ENCODE data around the gene CHRNG.

CHRNG gene, protein sequence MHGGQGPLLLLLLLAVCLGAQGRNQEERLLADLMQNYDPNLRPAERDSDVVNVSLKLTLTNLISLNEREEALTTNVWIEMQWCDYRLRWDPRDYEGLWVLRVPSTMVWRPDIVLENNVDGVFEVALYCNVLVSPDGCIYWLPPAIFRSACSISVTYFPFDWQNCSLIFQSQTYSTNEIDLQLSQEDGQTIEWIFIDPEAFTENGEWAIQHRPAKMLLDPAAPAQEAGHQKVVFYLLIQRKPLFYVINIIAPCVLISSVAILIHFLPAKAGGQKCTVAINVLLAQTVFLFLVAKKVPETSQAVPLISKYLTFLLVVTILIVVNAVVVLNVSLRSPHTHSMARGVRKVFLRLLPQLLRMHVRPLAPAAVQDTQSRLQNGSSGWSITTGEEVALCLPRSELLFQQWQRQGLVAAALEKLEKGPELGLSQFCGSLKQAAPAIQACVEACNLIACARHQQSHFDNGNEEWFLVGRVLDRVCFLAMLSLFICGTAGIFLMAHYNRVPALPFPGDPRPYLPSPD

DNA sequence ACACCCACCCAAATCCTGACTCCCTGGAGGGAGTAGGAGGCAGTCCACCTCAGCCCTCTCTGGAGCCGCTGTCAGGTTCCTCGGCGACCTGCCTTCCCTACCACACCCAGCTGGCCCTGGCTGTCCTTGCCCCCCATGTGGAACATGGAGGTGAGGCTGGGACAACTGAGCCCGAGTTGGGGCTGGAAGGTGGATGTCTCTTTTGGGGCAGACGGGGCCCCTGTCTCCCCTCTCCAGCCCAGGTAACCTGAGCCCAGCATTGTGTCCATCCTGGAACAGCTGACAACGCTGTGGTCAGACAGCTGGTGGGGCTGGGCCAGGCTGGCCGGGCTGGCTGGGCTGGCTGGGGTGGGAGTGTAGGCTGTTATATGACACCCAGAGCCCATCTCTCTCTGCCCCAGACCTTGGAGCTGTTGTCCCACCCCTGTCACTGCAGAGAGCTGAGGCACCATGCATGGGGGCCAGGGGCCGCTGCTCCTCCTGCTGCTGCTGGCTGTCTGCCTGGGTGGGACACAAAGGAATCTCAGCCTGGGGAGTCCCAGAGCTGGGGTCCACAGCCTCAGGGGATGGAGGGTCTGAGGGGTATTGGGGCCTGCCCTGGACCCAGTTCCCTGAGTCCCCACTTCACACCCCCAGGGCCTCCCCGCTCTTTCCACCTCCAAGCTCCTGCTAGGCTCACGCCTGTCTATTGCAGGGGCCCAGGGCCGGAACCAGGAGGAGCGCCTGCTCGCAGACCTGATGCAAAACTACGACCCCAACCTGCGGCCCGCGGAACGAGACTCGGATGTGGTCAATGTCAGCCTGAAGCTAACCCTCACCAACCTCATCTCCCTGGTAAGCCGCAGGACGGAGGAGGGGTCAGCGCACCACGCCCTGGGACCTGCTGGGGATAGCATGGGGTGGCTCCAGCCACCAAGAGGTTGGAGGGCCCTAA lies at the start of gene CHRNG:
CHRNG (plus strand) TSS at position 395 of the 934 bp plus-strand sequence; CDS start at position 451, 56 bp downstream.
- Histone ChIP-seq H3K4me1 (ENCODE audit: control insufficient read depth, insufficient read depth, low read length) (peaks cover 9% of the 10 kb centered on the region; the same call in 1 of the 2 replicates), H3K27ac (ENCODE audit: low read depth, low read length) (no peak within 1 kb of the TSS), H3K27me3 (ENCODE audit: control insufficient read depth, insufficient read depth, low read length) (no peaks in the 10 kb centered on the region), H3K9ac (ENCODE audit: low read depth, low read length) (no peak within 1 kb of the TSS), H3K9me3 (ENCODE audit: control insufficient read depth, insufficient read depth, low read length) (no peaks in the 10 kb centered on the region), H3K4me3 (ENCODE audit: low read depth, low read length) (no peak within 1 kb of the TSS), H3K36me3 (ENCODE audit: control insufficient read depth, insufficient read depth, low read length) (no peaks in the 10 kb centered on the region)

DNA sequence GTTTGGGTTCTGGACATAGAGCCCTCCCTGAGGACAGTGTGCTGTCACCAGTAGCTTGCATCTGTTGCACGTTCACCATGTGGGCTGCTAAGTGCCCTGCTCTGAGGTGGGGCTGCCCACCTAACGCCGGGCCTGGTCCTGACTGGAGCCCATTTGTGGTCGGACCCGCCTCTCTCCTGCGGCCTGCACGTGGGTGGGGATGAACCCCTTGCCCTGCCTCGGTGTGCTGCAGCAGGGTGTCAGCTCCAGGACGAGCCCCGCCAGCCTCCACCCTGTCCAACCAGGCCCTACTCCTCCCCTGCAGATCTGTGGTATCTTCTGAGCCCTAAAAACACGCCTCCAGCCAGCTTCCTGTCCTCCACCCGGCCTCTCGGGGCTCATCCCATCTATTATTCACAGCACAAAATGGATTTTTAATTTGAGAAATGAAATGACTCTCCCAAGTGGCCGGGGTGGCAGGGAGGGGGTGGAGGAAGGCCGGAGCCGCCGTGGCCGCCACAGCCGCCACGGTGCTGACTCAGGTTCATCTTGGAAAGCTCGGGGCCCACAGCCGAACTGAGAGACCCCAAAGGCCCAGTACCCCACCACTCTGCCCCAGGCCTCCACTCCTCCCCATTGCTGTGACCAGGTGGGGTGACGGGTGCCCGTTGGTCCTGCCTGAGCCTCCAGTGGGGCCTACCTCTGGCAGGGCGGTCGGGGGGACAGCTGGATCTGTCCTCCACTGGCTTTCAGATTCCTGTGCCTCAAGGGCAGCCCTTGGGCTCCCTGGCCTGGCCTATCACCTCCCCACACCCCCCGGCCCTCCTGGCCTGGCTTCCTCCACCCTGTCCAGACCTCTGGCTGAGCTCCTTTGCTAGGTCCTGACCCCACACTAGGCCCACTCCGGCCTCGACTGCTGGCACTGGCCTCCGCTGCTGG lies 49.0 kb upstream of the CHRNG start:
- Histone ChIP-seq H3K27me3 (ENCODE audit: control insufficient read depth, insufficient read depth, low read length) (peaks cover 49% of the 10 kb centered on the region), H3K9me3 (ENCODE audit: control insufficient read depth, insufficient read depth, low read length) (no peaks in the 10 kb centered on the region), H3K4me3 (ENCODE audit: low read depth, low read length) (no peak overlapping the region), H3K9ac (ENCODE audit: low read depth, low read length) (no peak overlapping the region), H3K36me3 (ENCODE audit: control insufficient read depth, insufficient read depth, low read length) (no peaks in the 10 kb centered on the region), H3K27ac (ENCODE audit: low read depth, low read length) (no peak overlapping the region), H3K4me1 (ENCODE audit: control insufficient read depth, insufficient read depth, low read length) (peaks cover 26% of the 10 kb centered on the region)

DNA sequence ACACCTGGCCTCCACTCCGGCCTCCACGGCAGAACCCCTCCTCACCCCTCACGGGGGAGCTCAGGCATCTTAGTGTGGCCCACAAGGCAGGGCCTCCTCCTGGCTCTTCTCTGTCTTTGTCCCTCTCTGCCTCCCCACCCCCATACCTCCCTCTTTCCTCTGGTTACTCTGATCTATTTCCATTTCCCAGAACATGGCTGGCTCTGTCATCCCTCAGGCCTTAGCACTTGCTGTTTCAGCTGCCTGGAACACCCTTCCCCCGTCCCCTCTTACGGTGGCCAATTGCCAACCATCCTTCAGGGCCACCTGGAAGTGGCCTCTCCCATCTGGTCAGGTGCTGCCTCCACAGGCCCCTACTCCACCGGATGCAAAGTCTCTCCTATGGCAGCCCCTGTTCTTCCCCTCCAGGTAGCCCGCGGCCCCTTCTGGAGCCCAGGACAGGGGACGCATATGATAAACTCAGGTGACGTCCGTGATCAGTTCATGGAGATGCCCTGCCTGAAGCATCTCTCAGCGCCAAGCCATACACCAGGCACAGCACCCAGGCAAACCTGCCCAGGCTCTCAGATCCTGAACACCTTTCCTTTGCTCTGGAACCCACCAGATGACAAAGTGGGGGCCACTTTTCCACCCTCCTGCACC lies 48.2 kb upstream of the CHRNG start:
- no peaks in the 10 kb centered on the region for H3K9me3 ChIP-seq (ENCODE audit: control insufficient read depth, insufficient read depth, low read length)
- H3K27me3 ChIP-seq (ENCODE audit: control insufficient read depth, insufficient read depth, low read length): peaks cover 41% of the 10 kb centered on the region
- no peaks in the 10 kb centered on the region for H3K36me3 ChIP-seq (ENCODE audit: control insufficient read depth, insufficient read depth, low read length)
- no peak overlapping the region for H3K4me3 ChIP-seq (ENCODE audit: low read depth, low read length)
- no peak overlapping the region for H3K27ac ChIP-seq (ENCODE audit: low read depth, low read length)
- peaks cover 26% of the 10 kb centered on the region for H3K4me1 ChIP-seq (ENCODE audit: control insufficient read depth, insufficient read depth, low read length)
- H3K9ac ChIP-seq (ENCODE audit: low read depth, low read length): no peak overlapping the region

DNA sequence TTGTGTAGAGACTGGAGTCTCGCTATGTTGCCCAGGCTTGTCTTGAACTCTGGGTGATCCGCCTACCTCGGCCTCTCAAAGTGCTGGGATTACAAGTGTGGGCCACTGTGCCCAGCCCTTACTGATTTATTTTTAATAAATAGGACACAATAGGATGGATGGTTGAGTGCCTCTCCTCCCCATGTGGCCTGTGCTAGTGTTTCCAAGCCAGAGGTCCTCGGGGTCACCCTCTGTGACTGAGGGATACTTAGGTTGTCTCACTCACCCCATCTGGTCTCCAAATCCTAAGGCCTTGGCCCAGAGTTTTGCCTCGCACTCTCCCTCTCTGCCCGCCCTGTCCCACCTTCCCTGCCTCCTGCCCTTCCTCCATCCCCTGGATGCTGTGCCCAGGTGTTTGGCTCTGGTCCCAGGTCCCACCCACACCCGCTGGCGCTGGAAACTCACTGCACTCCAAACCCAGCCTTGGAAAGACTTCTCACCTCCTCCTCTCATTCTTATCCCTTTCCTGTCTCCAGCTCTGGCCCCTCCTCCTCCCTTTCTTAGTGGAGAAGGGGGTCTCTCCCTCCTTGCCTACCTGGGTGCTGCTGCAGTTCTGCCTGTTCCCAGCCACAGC lies 47.1 kb upstream of the CHRNG start:
- peaks cover 26% of the 10 kb centered on the region for H3K4me1 ChIP-seq (ENCODE audit: control insufficient read depth, insufficient read depth, low read length)
- H3K27me3 ChIP-seq (ENCODE audit: control insufficient read depth, insufficient read depth, low read length): peaks cover 30% of the 10 kb centered on the region

DNA sequence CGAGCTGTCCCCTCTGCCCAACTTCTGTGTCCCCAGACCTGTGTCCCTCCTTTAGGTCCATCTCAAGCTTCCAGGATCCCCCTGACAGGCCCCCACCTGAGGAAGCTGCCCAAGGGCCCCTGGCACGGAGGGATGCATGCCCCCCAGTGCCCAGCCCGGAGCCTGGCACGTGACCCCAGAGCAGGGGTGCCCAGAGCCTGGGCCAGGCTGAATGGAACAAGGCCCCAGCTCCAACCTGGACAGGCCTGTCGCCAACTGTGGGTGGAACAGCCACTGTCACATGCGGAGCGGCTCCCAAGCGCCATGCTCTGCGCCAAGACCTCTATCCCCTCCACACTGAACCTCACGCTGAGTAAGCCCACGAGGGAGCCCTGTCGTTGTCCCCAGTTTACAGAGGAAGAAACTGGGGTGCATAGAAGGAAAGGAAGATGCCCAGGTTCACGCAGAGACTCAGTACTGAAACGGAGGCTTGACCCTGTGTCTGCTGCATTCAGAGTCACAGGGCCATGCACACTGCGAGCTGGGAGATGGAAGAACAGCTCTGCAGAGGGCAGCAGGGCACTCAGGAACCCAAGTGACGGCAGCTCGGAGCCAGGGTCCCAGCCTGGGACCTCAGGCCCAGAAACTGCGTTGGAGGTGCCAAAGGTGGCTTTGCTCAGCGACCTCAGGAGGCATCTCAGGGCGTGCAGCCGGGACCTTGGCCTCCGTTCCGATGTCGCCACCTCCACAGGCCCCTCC lies 46.4 kb upstream of the CHRNG start:
- H3K4me3 ChIP-seq (ENCODE audit: low read depth, low read length): no peak overlapping the region
- no peaks in the 10 kb centered on the region for H3K36me3 ChIP-seq (ENCODE audit: control insufficient read depth, insufficient read depth, low read length)
- no peaks in the 10 kb centered on the region for H3K9me3 ChIP-seq (ENCODE audit: control insufficient read depth, insufficient read depth, low read length)
- H3K27me3 ChIP-seq (ENCODE audit: control insufficient read depth, insufficient read depth, low read length): peaks cover 23% of the 10 kb centered on the region
- H3K4me1 ChIP-seq (ENCODE audit: control insufficient read depth, insufficient read depth, low read length): peaks cover 24% of the 10 kb centered on the region
- no peak overlapping the region for H3K9ac ChIP-seq (ENCODE audit: low read depth, low read length)
- H3K27ac ChIP-seq (ENCODE audit: low read depth, low read length): no peak overlapping the region

More for the DNA sequence above, 47.1 kb upstream of the CHRNG start:
- Histone ChIP-seq H3K27ac (ENCODE audit: low read depth, low read length) (no peak overlapping the region), H3K4me3 (ENCODE audit: low read depth, low read length) (no peak overlapping the region), H3K36me3 (ENCODE audit: control insufficient read depth, insufficient read depth, low read length) (no peaks in the 10 kb centered on the region), H3K9ac (ENCODE audit: low read depth, low read length) (no peak overlapping the region), H3K9me3 (ENCODE audit: control insufficient read depth, insufficient read depth, low read length) (no peaks in the 10 kb centered on the region)

DNA sequence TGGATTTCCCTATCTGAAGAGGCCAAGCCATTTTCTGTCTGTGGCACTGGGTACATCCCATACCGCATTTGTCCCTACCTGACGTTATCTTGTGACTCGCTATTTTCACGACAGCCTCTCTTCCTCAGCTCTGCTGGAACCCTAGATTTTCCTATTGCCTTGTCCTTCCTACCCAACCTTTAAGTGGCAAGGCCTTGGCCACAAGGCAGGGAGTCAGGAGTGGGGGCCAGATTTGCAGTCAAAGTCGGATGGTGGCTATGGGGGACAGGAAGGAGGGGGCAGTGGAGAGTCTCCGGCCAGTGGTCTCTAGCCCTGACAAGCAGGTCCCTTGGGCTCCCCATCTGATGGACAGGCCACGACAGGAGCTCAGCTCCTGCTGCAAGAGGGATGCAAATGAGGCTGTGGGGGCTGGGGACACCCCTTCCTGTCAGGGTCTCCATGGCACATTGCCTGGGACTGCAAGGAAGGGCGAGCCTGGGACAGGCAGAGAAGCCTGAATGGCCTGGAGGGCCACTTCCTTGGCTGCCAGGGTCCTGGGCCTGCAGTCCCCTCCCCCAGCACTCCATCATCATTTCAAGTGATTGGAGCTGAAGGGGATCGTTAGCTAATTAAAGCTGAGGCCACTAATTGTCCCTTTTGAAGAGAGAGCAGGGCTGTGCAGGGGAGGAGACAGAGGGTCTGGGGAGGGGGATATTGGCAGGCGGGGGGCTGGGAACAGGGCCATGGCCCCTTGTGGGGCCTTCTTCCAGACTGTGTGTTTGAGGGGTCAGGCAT lies 45.6 kb upstream of the CHRNG start:
- H3K4me3 ChIP-seq (ENCODE audit: low read depth, low read length): no peak overlapping the region
- H3K27me3 ChIP-seq (ENCODE audit: control insufficient read depth, insufficient read depth, low read length): peaks cover 16% of the 10 kb centered on the region
- H3K36me3 ChIP-seq (ENCODE audit: control insufficient read depth, insufficient read depth, low read length): no peaks in the 10 kb centered on the region
- peaks cover 17% of the 10 kb centered on the region for H3K4me1 ChIP-seq (ENCODE audit: control insufficient read depth, insufficient read depth, low read length)
- no peak overlapping the region for H3K9ac ChIP-seq (ENCODE audit: low read depth, low read length)
- H3K9me3 ChIP-seq (ENCODE audit: control insufficient read depth, insufficient read depth, low read length): no peaks in the 10 kb centered on the region
- H3K27ac ChIP-seq (ENCODE audit: low read depth, low read length): no peak overlapping the region

DNA sequence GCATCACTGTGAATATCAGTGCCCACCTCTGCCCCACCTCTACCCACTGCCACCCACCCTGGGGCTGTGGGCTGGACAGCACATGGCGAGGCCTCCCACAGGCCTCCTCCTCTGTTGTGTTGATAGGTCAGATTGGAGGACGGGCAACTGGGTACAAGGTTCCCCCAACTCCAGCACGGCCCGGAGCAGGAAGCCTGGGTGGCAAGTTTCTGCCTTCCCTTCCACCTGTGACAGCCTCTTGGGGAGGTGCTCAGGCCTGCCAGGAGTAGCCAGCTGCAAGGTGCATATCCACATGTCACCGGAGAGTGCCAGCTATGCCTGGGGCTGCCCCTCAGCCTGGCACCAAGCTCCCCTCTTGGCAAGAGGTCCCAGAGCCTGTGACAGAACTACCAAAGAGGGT lies 45.0 kb upstream of the CHRNG start:
- Histone ChIP-seq H3K9ac (ENCODE audit: low read depth, low read length) (no peak overlapping the region), H3K27me3 (ENCODE audit: control insufficient read depth, insufficient read depth, low read length) (peaks cover 9% of the 10 kb centered on the region), H3K4me1 (ENCODE audit: control insufficient read depth, insufficient read depth, low read length) (peaks cover 11% of the 10 kb centered on the region), H3K27ac (ENCODE audit: low read depth, low read length) (no peak overlapping the region), H3K4me3 (ENCODE audit: low read depth, low read length) (no peak overlapping the region), H3K36me3 (ENCODE audit: control insufficient read depth, insufficient read depth, low read length) (no peaks in the 10 kb centered on the region), H3K9me3 (ENCODE audit: control insufficient read depth, insufficient read depth, low read length) (no peaks in the 10 kb centered on the region)

DNA sequence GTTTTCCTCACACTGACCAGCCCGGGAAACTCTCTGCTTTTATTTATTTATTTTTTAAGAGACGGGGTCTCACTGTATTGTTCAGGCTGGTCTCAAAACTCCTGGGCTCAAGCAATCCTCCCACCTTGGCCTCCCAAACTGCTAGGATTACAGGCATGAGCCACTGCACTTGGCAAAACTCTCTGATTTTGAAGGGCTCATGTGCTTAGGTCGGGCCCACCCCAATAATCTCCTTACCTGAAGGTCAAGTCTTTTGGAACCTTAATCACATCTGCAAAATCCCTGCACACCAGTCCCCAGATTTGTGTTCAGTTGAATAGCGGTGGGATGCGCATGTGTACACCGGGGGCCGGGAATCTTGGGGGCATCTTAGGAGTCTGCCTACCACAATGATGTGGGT lies 44.2 kb upstream of the CHRNG start:
- Histone ChIP-seq H3K27me3 (ENCODE audit: control insufficient read depth, insufficient read depth, low read length) (peaks cover 2% of the 10 kb centered on the region; the same call in 1 of the 2 replicates), H3K9me3 (ENCODE audit: control insufficient read depth, insufficient read depth, low read length) (no peaks in the 10 kb centered on the region), H3K4me3 (ENCODE audit: low read depth, low read length) (no peak overlapping the region), H3K36me3 (ENCODE audit: control insufficient read depth, insufficient read depth, low read length) (no peaks in the 10 kb centered on the region), H3K4me1 (ENCODE audit: control insufficient read depth, insufficient read depth, low read length) (peaks cover 5% of the 10 kb centered on the region; the same call in 1 of the 2 replicates), H3K27ac (ENCODE audit: low read depth, low read length) (no peak overlapping the region), H3K9ac (ENCODE audit: low read depth, low read length) (no peak overlapping the region)
